A549 (cell line): ENCODE data around the gene SH3RF1.

Experiments
- BHLHE40 ChIP-seq: IDR thresholded peaks from 2 replicates; pipeline ENCODE4 v1.6.1; 2012; ENCODE audit warnings: low read depth, low read length, inconsistent platforms
- CEBPB ChIP-seq, 2 experiments: fragments of >200 bp in 1 of 2; sonication (Bioruptor Twin) in 1 of 2; formaldehyde crosslinking in 1 of 2; IDR thresholded peaks; 2 replicates each; pipeline ENCODE4 v1.6.1; 2012 to 2016
- CTCF ChIP-seq: fragments of >200 bp; sonication (Bioruptor Twin); formaldehyde crosslinking; IDR thresholded peaks from 3 replicates; pipeline ENCODE4 v1.5.1; 2016
- HEYL ChIP-seq: fragments of 250-450 bp; sonication (Bioruptor Pico); IDR thresholded peaks from 2 replicates; pipeline ENCODE4 v1.8.0; 2021; ENCODE audit warnings: mild to moderate bottlenecking, moderate library complexity
- HMGXB4 ChIP-seq: fragments of 250-450 bp; sonication (Bioruptor Pico); IDR thresholded peaks from 2 replicates; pipeline ENCODE4 v1.5.0; 2021; ENCODE audit warnings: mild to moderate bottlenecking, moderate library complexity, borderline replicate concordance
- JUN ChIP-seq, 2 experiments: fragments of >200 bp; sonication (Bioruptor Twin); formaldehyde crosslinking; IDR thresholded peaks; 2 replicates in 1 of 2; 3 replicates in 1 of 2; pipeline ENCODE4 v1.6.1; 2016 to 2017
- MAX ChIP-seq: IDR thresholded peaks from 2 replicates; pipeline ENCODE4 v1.6.1; 2012
- MAZ ChIP-seq: fragments of 150-350 bp; IDR thresholded peaks from 2 replicates; pipeline ENCODE4 v1.6.1; 2014; ENCODE audit warnings: antibody characterized with exemption, low read depth, low read length, borderline replicate concordance
- NFE2L2 ChIP-seq: fragments of 150-350 bp; conservative IDR thresholded peaks from 2 replicates; pipeline ENCODE4 v1.6.1; 2014; ENCODE audit warnings: low read length
- POLR2A ChIP-seq: IDR thresholded peaks from 2 replicates; pipeline ENCODE4 v1.6.1; 2012; ENCODE audit warnings: mild to moderate bottlenecking, low read length
- RAD21 ChIP-seq, 2 experiments: fragments of >200 bp in 1 of 2; sonication (Bioruptor Twin) in 1 of 2; formaldehyde crosslinking in 1 of 2; IDR thresholded peaks in 1 of 2; conservative IDR thresholded peaks in 1 of 2; 2 replicates in 1 of 2; 3 replicates in 1 of 2; pipeline ENCODE4 v1.6.1; 2012 to 2018; ENCODE audit warnings: inconsistent platforms in 1 of 2
- RFX5 ChIP-seq: fragments of 450-650 bp; IDR thresholded peaks from 2 replicates; pipeline ENCODE4 v1.7.1; 2014; ENCODE audit warnings: antibody characterized with exemption, mild to moderate bottlenecking, moderate library complexity
- USF2 ChIP-seq: fragments of 450-650 bp; IDR thresholded peaks from 2 replicates; pipeline ENCODE4 v1.6.1; 2014; ENCODE audit warnings: antibody characterized with exemption

GRCh38 chr4:169313732-169314131 is 43.0 kb upstream of the SH3RF1 start:
- TF ChIP-seq CTCF, result no peak
- TF ChIP-seq CEBPB (IDR thresholded peaks at IDR 0.05), result no peak
- no peak for TF ChIP-seq HMGXB4 (CRISPR knock-in tag)
- no peak for TF ChIP-seq USF2
- TF ChIP-seq RAD21 (conservative IDR thresholded peaks at IDR 0.05 in 1 of 2, IDR thresholded peaks at IDR 0.05 in 1 of 2), result no peak
- TF ChIP-seq HEYL (CRISPR knock-in tag), result no peak
- no peak for TF ChIP-seq NFE2L2
- TF ChIP-seq POLR2A, result no peak
- no peak for TF ChIP-seq MAZ
- TF ChIP-seq JUN (IDR thresholded peaks at IDR 0.05), result no peak
- no peak for TF ChIP-seq RFX5
- TF ChIP-seq BHLHE40, result no peak
- no peak for TF ChIP-seq MAX
